ENCODE results near the gene RREB1.

Gene RREB1

DNA sequence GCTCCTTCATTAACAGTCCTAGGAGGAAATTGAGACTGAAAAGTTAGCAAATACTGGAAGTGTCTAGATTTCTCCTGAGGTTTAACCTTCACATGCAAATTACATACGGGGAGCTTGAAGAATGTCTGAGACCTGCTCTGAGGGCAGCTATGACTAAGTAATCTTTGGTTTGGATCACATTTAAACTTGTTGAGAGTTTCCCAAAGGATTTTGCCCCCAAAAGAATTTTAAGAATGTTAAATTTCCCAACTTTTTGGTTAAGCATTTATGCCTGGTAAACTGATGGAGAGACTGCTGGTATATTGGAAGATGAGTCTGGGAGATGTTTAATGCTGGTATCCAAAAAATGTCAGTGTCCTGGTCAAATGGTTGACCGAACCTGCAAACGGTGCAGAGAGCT, 97.0 kb downstream of the RREB1 start:
- TF ChIP-seq CTCF (IDR thresholded peaks at IDR 0.05): no peak

DNA sequence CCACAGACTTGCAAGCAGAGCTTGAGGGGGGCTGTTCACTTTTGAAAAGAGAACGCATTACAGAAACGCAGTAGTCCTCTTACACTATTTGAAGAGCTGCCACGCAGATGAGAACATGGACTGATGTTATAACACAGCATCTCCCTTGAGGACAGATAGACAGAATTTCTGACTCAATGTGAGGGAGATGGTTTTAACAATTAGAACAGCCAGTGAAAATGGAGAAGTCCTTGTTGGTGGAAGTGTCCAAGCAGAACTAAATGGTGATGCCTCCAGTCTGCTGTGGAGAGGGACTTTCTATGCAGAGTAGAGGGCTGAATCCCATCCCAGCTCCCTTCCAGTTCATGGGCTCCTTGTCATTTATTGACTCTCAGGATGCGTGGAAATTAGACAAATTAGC, 100.0 kb downstream of the RREB1 start:
- no peak for TF ChIP-seq CTCF (IDR thresholded peaks at IDR 0.05)

DNA sequence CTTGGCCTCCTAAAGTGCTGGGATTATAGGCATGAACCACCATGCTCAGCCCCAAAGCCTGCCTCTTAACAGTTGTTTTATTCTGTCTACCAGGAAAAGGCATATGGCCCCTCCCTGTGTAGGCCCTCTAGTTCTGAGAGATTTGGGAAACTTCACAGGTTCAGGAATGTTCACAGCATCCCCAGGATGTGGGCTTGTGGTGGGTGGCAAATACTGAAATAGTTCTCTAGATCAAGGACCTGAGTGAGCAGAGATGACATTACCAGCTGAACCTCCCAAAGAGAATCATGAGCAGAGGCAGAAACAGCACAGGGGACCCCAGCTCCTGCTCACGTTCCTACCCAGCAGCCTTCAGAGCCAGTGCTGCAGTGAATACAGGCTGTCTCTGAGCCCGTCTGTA, 105.7 kb downstream of the RREB1 start:
- TF ChIP-seq CTCF (IDR thresholded peaks at IDR 0.05): no peak

DNA sequence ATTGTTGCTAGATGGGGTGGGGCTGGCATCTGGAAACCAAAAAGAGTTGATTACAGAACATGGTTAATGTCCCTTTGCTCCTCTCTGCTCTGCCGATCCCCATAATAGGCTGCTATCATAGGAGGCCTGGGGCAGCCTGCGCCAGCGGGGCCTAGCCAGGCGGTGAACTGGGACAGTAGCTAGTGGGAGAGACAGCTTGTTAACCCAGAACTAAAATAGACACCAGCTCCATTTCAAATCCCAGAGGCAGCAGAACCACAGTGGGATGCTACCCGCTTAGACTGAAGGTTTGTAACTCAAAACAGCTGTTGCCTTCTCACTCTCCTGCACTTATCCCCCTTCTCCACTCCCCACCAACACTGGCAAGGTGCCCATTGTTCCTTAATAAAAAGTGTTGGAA, 106.7 kb downstream of the RREB1 start:
- TF ChIP-seq CTCF (IDR thresholded peaks at IDR 0.05): no peak

DNA sequence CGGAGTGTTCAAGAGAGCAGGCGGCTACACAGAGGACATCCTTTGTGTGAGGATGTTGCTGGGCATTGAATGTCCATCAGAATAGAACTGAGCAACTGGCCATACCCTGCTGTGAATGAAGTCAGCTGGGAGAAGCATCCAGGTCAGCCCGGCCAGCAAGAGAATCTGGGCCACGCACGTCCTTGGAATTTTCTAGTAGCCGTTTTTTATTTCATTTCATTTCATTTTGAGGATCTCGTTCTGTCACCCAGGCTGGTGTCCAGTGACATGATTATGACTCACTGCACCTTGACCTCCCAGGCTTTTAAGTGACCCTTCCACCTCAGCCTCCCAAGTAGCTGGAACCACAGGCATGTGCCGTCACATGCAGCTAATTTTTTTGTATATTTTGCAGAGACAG, 107.4 kb downstream of the RREB1 start:
- no peak for TF ChIP-seq CTCF (IDR thresholded peaks at IDR 0.05)

GRCh38 chr6:7215798-7216231, 108.1 kb downstream of the RREB1 start:
- TF ChIP-seq CTCF (IDR thresholded peaks at IDR 0.05): no peak

- TF ChIP-seq CTCF (IDR thresholded peaks at IDR 0.05): no peak
These were observed 109.3 kb downstream of the RREB1 start for GRCh38 chr6:7216941-7217621.

Data from LNCAP (cell line).